GM12878 (cell line): ENCODE results near the gene OR11A1.

ENCODE experiments used
- CHD4 ChIP-seq: fragments of 200-600 bp; sonication (generic); IDR thresholded peaks from 2 replicates; pipeline ENCODE4 v1.6.1; 2016; ENCODE audit warnings: mild to moderate bottlenecking
- MTA3 ChIP-seq: IDR thresholded peaks from 2 replicates; pipeline ENCODE4 v1.6.1; 2012; ENCODE audit warnings: low read length, inconsistent platforms, borderline replicate concordance
- MXI1 ChIP-seq: fragments of 150-350 bp; IDR thresholded peaks from 2 replicates; pipeline ENCODE4 v1.6.1; 2011; ENCODE audit warnings: low read depth, mild to moderate bottlenecking, inconsistent platforms, low read length, improper control_type of control experiment
- POLR2A ChIP-seq: IDR thresholded peaks from 2 replicates; pipeline ENCODE4 v1.6.1; 2011; ENCODE audit warnings: low read depth, mild to moderate bottlenecking, low read length
- RAD21 ChIP-seq: IDR thresholded peaks from 2 replicates; pipeline ENCODE4 v1.6.1; 2011; ENCODE audit warnings: mild to moderate bottlenecking, low read depth, low read length, moderate library complexity; ENCODE audit not compliant: insufficient read depth
- TCF12 ChIP-seq: IDR thresholded peaks from 2 replicates; pipeline ENCODE4 v1.6.1; 2011; ENCODE audit warnings: low read depth, mild to moderate bottlenecking, low read length

DNA sequence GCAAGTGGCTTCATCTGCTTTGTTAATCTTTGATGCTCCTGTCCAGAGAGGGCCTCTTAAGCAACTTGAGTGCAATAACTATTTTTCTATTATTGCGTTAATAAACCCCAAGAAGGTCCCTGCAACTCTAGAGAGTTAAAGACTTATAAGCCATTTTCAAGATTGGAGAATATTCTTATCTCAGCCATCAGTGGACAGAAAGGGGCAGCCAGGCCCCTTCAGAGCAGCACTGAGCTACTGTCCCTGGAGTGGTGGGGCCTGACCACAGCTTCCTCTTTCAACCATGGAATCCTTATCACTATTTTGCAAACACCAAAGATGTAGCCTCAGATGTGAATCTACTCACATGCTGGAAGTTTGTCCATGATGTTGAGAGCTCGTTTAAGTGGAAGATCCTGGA is 33.7 kb upstream of the OR11A1 start:
- no peak for TF ChIP-seq MTA3
- no peak for TF ChIP-seq CHD4
- no peak for TF ChIP-seq RAD21
- no peak for TF ChIP-seq POLR2A
- TF ChIP-seq MXI1, result no peak
- TF ChIP-seq TCF12, result no peak
